Activated naive CD4-positive, alpha-beta T cell treated with Interleukin-2 at 50 U/mL for 16 hours (primary cell): ENCODE results near the gene IQGAP2.
"Not testable (repeated sequence)": the region's sequence is repeated elsewhere in the genome, so short reads cannot be mapped to it uniquely, and the experiment has no call there.

Source experiments
- DNase-seq: peaks from one replicate; pipeline ENCODE4 v3.0.0-alpha.2; 2020

IQGAP2 gene

DNA sequence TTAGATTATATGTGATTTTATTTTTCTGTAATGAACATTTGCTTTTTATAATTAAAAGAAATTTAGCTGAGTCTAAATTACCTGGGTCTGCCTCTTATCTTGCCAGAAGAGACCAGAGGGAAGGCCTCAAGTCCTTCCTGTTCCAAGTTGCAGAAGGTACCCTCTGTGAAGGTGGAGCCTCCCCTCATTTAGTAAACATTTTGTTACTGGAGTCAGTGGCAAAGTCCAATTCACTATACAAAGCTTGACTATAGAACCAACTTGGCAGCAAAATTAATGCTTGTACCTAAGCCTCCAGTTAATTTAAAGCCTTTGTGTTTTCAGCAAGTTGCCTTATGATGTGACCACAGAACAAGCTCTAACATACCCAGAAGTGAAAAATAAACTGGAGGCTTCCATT is 270.0 kb downstream of the IQGAP2 start:
- DNase-seq: no peak

DNA sequence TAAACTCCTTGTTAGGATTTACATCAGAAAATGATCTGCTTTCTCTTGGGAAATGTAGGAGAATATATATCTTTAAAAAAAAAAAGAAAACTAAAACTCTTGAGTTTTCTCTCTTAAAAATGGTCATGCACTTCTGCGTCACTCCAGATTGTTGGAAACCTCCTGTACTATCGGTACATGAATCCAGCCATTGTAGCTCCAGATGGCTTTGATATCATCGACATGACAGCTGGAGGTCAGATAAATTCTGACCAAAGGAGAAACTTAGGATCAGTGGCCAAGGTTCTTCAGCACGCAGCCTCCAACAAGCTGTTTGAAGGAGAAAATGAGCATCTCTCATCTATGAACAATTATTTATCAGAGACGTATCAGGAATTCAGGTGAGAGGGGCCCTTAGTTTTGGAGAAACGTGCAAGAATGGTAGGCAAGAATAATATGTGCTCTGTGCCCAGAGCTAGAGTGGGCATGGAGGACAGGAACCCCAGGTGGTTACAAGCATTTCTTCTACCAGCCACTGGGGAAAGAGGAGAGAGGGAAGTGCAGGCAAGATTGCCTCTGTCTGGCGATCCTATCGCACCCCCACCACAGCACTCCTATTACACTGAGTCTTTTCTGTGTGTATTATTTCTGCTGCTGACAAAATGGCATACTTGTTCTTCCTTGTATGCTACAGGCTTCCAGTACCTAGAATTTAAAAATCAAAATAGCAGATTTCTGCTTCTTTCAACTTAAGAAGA is 271.4 kb downstream of the IQGAP2 start:
- no peak for DNase-seq

DNA sequence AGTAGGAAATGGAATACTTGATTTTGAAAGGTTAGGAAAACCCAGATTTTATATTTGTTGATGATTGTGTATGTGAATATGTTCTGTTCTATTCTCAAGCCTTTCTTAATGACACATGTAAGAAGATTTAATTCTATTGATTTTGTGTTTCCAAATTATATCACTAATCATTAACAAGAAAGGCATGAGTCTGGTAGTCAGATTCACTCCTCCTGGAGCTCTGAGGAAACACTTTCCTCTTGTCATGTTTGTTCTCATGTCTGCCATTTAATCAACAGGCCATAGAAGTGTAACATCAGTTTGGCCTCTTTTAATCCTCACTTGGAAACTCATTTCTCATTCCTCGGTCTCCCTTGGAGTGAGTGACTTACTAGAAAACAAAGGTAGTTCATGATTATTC is 272.3 kb downstream of the IQGAP2 start:
- no peak for DNase-seq

DNA sequence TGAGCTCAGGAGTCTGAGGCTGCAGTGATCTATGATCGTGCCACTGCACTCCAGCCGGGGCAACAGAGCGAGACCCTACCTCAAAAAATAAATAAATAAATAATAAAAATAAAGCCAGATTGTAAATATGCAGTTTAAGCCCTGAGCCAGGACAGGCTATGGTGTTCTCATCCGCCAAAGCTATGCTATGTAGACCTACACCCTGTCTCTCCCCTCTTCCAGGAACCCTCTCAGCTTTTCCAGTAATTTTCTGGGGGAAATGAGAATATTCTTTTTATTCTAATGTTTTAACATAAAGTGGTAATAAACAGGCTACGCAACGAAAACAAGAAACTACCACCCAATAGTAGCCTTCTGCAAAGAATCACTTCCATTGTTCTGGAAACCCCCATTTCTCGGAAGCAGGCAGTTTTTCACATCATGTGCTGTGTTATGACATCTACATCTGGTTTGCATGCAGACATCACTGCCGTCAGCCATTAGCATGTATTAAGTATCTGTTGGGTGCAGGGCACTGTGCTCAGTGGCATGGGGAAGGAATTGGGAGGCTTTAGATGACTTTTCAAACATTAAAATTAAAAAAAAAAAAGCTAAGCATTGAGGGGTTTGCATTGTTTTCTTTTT is 274.9 kb downstream of the IQGAP2 start:
- DNase-seq: no peak

DNA sequence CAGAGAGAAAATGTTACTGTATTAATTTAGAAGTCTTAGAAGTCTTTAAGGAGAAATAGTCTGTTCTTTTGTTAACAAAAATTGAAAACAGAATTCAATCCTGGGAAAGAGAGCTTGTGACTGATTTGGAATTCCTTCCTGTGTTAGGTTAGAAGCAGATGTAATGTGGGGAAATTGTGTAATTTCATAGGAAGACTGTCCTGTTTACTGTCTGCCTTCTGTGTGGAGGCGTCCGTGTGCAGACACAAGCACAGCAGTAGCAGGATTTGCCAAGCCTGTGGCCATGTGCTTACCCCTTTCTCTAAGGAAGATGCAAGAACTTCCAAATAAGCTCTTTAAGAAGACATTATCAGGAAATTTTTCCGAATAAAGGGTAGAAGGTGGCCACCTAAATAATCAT is 276.1 kb downstream of the IQGAP2 start:
- DNase-seq: no peak

DNA sequence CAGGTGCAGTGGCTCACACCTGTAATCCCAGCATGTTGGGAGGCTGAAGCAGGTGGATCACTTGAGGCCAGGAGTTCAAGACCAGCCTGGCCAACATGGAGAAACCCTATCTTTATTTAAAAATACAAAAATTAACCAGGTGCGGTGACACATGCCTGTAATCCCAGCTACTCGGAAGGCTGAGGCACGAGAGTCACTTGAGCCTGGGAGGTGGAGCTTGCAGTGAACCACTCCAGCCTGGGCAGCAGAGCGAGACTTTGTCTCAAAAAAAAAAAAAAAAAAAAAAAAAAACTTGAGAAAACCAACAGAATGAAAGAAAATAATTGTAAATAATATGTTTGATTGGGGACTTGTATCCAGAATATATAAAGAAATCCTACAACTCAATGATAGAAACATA is 277.7 kb downstream of the IQGAP2 start:
- not testable (repeated sequence) for DNase-seq

DNA sequence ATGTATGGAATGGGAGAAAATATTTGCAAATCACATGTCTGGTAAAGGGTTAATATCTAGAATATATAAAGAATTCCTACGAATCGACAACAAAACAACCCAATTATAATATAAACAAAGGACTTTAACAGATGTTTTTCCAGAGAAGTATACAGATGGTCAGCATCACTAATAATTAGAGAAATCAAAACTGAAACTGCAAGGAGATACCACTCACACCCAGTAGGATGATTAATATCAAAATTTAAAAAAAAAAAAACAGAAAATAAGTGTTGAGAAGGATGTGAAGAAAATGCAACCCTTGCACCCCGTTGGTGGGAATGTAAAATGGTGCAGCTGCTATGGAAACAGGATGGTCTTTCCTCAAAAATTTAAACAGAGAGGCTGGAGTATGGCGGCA is 278.2 kb downstream of the IQGAP2 start:
- DNase-seq: no peak

DNA sequence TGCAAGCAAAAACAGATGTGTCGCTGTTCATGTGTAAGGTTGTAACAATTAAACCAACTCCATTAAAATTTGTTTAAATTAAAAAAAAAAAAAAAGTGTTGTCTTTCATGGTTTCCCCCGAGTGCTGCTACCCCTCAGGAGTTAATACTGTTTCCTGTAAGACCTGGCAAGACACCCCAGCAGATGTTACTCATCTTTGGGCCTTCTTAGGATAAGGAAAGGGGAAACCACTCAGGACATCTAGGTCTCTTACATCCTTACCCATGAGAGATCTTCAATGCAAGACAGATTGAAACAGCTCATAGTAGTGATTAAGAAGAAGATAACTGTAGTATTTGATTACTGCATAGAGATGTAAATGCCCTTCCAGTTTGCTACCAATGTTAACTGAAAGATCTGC is 279.3 kb downstream of the IQGAP2 start:
- no peak for DNase-seq

DNA sequence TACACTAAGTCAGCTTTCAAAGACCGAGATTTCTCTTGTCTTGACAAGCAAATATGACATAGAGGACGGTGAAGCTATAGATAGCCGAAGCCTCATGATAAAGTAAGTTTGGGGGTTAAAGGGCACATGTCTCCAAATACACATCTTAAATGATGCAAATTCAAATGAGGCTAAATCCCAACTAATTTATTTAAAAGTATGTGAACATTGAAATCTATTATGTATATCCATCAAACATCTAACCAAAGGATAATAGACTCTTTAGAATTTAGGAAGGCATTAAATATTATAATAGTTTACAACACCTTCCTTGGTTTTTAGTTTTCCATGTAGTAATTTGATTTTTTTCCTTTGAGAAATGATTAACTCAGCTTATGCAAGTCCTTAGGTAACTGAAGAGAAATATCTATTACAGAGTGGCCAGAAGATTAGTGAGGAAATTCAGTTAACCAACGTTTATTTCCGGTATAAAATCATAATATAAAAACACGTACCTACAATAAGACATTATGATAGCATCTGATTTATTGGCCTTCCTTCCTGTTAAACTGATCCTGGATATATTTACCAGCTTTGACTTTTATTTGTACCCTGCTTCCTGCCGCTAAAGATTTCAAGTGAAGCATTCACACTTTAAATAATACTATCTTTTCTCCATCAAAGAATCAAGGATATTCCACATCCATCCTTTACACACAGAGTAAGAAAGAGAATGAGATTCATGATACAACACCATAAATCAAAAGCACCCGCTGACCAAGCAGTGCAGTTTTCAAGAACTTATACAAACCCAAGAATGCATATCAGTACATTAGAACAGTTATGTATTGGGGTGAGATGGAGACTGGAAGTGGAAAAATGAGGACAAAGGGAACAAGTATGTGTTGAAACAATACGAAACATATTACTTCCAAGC is 281.0 kb downstream of the IQGAP2 start:
- no peak for DNase-seq

DNA sequence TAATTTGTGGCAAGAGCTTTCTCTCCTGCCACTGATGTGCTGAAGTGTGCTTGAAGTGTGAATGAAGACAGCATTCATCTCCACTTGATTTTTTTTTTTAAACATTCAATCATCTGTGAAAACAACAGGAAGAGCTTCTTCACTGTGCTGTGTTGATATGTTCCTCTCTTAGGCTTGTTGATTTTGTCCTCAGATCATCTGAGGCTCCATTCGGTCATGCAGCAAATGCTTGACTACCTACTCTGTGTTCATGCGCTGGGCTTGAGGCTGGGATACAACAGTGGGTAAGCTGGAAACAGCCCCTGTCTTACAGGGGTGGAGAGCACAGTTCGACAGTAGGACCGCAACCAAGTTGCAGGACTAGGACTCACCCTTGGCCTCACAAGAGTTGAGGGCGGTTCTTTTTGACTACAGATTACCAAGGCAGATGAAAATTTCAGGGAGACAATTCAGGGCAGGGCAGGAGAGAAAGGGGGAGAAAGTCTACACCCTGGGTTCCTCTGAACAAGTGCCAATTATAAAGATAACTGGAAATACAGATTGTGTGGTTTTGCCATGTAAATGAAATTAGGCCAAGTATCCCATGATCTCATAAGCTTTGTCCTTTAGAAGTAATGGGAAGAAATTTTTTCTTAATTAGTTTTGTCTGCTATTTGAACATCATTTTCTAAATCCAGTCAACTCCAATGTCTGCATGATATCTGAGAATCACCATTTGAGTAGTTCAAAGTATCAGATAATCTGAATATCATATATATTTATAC is 281.9 kb downstream of the IQGAP2 start:
- no peak for DNase-seq

DNA sequence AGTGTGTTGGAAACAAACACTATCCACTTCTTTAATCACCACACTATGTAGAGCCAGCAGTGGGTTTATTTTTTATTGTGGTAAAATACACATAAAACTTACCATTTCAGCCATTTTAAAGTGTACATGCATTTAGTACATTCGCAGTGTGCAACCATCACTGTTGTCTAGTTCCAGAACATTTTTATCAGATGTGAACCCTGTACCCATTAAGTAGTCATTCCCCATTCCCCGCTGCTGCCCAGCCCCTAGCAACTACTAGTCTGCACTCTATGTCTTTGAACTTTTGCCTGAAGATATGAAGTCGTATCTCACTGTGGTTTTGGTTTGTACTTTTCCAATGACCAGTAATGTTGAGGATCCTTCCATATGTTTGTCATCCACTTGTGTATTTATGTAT is 282.6 kb downstream of the IQGAP2 start:
- no peak for DNase-seq

DNA sequence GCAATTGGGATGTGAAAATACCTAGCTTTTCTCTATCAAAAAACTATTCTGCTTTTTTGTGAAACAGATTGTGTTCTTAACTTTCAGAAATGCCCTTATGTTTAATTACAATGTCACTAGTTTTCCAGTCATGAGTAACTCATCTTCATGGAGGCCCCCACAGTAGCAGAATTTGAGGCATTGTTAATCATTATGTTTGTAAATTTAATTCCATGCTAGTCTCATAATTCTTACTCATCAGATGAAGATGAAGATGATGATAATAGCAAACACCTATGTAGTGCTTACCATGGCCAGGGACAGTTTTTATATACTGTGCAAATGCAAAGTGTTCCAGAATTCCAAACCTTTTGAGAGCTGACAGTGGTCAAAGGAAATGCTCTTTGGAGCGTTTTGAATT is 285.1 kb downstream of the IQGAP2 start:
- DNase-seq: no peak

DNA sequence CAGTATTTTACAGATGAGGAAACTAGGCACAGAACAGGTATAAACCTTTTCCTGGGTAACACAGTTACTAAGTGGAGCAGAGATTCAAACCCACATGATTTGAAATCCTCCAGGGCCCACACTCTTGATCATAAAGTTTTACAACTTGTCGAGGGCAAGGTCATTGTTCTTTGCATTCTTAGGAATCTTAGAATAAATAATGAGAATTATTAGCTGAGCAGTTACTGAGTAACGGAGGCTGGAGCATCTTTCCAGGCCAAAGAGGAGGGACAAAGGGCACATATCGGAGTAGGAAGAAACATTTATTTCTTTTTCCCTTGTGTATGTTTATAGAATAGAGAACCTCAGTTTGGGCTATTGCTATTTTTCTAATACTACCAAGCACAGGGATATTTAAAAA is 285.8 kb downstream of the IQGAP2 start:
- DNase-seq: no peak

DNA sequence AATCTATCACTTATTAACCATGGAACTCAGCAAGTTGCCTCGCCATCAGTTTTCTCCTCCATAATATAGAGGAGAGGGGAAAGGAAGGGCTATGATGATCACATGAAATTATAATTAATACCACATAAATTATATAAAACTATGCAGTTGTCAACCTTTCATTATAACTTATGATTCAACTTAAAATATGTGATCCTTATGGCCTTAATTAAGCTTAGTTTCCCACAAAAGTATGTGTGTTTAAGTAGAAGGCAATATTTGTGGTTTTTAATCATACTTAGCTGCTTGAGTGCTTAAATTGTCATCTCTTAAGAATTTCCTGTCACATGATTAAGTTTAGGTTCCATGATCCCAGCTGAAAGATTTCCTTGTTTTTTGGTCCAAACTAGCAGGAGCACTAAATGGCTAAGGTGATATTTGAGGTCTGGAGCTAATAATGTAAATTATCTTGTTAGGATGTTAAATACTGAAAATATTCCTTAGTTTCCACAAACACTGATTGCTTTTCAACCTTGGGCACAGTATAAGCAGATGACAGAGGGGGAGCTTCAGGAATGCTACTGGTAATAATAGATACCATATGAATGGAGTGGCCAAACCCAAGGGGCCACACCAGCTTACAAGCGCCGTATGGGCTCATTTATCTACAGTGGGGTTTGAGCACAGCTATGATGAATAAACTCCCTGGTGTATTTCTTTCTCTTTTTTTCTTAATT is 286.4 kb downstream of the IQGAP2 start:
- DNase-seq: no peak

DNA sequence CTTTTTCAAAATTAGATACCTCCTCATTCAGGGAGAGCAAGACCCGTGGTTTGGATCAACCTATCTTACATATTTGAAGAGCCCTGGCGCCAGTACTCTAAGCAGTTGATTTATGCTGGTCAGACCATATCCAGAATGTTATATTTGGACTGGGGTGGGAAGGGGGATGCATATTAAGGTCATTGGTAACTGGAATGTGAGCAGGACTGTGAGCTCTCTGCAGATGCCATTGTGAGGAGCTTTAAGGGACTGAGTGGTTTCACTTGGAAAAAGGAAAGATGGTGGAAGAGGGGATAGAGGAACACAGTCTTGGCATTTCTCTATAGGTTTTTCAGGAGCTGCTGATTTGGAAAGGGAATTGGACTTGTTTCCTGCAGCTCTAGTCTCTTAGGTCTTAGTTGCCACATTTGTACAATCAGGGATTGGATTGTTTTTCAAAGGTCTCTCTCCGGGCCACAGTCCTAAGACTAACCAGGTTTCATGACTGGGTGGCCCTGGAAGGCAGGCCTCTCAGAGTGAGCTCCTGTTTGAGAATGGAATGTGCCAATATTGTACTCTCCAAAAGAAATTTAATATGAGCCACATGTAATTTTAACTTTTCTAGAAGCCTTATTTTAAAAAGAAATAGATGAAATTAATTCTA is 287.1 kb downstream of the IQGAP2 start:
- no peak for DNase-seq

DNA sequence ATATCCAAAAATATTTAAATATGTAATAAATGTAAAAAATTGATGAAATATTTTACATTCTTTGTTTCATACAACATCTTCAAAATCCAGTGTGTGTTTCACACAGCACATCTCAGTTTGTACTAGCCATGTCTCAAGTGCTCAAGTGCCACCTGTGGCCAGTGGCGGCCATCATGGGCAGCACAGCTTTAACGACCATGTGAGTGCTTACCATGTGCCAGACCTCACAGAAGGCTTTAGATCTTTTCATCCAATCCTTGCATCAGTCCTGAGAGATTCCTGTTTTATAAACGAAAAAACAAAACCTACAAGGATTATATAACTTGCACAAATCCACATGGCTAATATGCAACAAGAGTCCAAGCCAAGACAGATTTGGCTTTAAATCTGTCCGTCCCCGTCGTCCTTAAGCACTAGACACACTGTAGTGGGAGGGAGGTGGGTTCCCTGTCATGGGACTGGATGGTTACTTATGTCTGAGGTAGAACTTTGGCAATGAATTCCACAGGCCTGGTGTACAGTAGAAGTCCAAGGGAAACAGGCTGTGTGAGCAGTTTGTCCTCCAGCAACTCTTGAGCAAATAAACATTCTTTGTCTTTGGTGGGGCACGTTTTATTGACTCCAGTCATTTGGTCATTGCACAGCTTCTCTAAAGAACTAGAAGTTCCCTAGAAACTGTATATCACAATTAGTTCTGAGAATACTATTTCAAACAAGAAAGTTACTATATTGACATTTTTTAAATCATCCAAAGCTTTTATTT is 287.8 kb downstream of the IQGAP2 start:
- DNase-seq: no peak

DNA sequence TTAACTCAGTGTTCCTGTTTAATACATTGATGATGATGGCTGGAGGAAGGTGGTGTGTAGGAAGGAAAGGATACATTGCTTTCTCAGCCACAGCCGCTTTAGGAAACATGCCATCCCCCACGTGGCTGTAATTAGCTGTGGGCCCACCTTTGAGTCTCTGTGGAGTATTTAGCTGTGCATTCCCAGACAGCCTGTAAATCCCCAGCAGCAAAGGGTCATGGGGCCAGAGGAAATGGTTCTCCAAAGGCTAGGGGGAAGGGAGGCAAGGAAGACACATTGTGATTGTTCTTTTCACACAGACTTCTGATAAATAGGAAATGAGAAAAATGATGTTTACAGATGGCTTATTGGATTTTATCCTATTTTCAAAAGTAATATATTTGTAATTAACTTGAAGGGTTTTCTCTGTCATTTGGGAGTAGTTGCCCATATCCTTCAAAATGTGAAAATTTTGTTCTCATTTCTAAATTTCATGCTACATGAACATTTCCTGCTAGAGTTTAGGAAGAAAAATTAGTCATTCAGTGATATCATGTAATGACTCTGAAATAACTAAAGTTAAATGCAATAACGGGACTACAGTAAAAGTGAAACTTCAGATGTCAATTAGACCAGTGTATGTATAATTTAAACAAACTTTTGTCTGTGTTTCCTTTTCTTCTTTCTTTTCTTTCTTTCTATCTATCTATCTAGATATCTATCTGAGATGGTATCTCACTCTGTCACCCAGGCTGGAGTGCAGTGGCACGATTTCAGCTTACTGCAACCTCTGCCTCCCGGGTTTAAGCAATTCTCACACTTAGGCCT is 288.6 kb downstream of the IQGAP2 start:
- DNase-seq: no peak

DNA sequence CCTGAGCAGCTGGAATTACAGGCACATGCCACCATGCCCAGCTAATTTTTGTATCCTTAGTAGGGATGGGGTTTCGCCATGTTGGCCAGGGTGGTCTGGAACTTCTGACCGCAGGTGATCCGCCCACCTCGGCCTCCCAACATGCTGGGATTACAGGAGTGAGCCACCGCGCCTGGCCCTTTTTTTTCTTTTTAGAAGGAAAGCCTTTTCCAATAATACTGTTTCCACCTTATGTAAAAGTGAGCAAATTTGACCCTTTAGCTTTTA is 289.1 kb downstream of the IQGAP2 start:
- DNase-seq: no peak

DNA sequence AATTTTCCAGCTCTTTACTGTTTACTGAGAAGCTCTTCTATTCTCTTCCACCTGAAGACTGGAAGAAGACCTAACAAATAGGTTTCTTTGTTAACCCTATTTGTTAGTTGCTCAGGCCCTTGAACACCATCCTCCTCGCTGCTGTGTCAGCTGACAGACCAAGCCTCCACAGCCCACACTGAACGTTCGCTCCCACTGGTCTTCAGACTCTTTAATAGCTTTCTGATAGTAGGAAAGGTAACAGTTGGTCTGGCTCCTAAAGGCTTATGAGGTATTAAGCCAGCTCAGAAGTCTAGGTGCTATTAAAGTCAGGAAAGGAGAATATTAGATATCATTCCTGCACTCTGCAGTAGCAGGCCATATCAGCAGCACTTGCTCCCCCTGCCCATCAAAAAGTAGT is 289.6 kb downstream of the IQGAP2 start:
- no peak for DNase-seq

DNA sequence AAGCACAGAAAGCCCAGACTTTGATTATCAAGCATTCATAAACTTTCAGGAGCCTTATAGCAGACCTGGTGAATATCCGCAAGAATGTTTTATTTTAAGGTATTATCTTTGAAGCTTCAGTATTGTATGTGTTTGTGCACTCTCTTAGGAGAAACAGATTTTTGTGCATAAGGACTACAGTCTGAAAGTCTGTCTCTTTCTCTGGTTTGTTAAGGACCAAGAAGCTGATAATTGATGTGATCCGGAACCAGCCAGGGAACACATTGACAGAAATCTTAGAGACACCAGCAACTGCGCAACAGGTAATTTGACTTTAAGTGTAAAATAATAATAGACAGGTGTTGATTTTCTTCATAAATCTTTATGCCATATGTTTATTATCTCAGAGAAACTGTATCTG is 290.1 kb downstream of the IQGAP2 start:
- DNase-seq: no peak

DNA sequence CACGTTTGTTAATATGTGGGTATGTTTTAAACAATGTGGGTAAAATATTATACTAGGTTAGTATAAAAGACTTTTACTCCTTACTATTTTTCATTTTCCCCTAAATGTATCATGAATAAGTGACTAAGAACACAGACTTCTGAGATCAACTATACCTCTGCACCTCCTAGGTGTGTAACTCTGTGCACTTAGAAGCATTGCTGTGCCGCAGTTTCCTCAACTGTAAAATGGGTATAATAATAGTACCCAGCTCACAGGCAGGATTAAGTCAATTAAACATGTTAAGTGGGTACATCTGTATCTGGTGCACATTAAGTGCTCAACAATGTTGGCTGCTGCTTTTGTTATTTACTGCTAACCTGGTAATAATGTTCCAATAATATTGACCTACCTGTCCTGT is 291.2 kb downstream of the IQGAP2 start:
- DNase-seq: no peak
